ENCODE measurements around the gene ACKR2. TPM values are rescaled to one million over a fixed set of nuclear protein-coding genes. Genes with fewer than 3 reads are reported as not detected.

ACKR2 gene
- polyA plus RNA-seq, 1 donor from 2014 or later, result not detected

DNA sequence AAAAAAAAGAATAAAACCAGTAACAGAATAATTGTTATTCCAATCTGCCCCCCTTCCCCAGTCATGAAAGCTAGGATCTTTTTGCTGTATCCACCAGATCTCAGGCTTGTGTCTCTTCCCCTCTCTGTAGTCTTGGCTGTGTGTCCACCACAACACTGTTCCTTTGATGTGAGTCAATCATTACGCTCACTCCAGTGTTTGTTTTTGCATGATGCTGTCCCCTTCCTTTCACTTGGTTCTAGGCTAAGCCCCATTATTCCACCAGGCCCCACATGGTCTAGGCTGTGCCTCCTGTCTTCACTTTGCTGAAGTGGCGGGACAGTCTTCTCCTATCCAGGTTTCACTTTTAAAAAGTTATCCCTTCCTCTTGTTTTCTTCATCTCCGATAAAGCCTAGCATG is 13.6 kb downstream of the ACKR2 start:
- no peak for TF ChIP-seq EZH2 (IDR thresholded peaks at IDR 0.05; ENCODE audit: borderline replicate concordance, insufficient read depth, low read length, poor library complexity, severe bottlenecking)
- Histone ChIP-seq H3F3A (ENCODE audit: insufficient read depth, low read length, poor library complexity, severe bottlenecking) (no peaks in the 10 kb centered on the region), H3K9me2 (ENCODE audit: insufficient read depth, low read length) (no peaks in the 10 kb centered on the region), H3K27me3 (ENCODE audit: insufficient read depth, low read depth, low read length) (no peaks in the 10 kb centered on the region), H4K20me1 (ENCODE audit: insufficient read depth) (no peaks in the 10 kb centered on the region), H3K79me2 (replicated peaks; ENCODE audit: insufficient read depth, low read length) (no peaks in the 10 kb centered on the region), H3K4me3 (ENCODE audit: low read length) (no peak overlapping the region), H3K9me3 (ENCODE audit: low read length) (no peaks in the 10 kb centered on the region), H2AFZ (ENCODE audit: low read depth, low read length) (no peak overlapping the region), H3K4me2 (ENCODE audit: low read length) (no peak overlapping the region), H3K36me3 (ENCODE audit: insufficient read depth, low read length) (no peaks in the 10 kb centered on the region), H3K9ac (ENCODE audit: low read length) (no peak overlapping the region), H3K27ac (ENCODE audit: low read length) (no peak overlapping the region)

DNA sequence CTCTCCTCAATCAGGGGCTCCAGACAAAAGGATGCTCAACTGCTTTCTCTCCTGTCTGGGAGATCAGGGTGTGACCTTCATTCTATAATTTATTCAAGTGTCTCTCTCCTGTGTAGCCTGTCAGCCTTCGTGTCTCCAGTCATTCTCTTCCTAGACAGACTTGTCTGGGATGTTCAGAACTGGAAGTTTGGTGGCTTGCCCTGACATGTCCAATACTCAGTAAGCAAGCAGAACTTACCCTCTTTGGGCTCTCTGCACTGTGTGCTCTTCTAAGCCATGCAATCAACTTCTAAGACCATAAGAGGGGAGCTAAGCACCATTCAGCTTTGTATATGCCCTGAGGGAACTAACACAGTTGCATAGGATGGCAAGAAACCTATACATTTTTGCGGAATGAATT is 14.1 kb downstream of the ACKR2 start:
- no peak for TF ChIP-seq RAD21 (conservative IDR thresholded peaks at IDR 0.05)
- TF ChIP-seq EZH2 (IDR thresholded peaks at IDR 0.05; ENCODE audit: borderline replicate concordance, insufficient read depth, low read length, poor library complexity, severe bottlenecking), result no peak
- TF ChIP-seq POLR2AphosphoS5 (IDR thresholded peaks at IDR 0.05), result no peak
- TF ChIP-seq, protein P1, sequence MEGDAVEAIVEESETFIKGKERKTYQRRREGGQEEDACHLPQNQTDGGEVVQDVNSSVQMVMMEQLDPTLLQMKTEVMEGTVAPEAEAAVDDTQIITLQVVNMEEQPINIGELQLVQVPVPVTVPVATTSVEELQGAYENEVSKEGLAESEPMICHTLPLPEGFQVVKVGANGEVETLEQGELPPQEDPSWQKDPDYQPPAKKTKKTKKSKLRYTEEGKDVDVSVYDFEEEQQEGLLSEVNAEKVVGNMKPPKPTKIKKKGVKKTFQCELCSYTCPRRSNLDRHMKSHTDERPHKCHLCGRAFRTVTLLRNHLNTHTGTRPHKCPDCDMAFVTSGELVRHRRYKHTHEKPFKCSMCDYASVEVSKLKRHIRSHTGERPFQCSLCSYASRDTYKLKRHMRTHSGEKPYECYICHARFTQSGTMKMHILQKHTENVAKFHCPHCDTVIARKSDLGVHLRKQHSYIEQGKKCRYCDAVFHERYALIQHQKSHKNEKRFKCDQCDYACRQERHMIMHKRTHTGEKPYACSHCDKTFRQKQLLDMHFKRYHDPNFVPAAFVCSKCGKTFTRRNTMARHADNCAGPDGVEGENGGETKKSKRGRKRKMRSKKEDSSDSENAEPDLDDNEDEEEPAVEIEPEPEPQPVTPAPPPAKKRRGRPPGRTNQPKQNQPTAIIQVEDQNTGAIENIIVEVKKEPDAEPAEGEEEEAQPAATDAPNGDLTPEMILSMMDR (IDR thresholded peaks at IDR 0.05; ENCODE audit: poor library complexity, severe bottlenecking), result no peak
- no peak for TF ChIP-seq TAF1 (IDR thresholded peaks at IDR 0.05; ENCODE audit: low read depth)
- TF ChIP-seq EP300 (conservative IDR thresholded peaks at IDR 0.05; ENCODE audit: poor library complexity, severe bottlenecking), result no peak
- TF ChIP-seq SMC3 (conservative IDR thresholded peaks at IDR 0.05; ENCODE audit: poor library complexity), result no peak
- TF ChIP-seq, protein P2, sequence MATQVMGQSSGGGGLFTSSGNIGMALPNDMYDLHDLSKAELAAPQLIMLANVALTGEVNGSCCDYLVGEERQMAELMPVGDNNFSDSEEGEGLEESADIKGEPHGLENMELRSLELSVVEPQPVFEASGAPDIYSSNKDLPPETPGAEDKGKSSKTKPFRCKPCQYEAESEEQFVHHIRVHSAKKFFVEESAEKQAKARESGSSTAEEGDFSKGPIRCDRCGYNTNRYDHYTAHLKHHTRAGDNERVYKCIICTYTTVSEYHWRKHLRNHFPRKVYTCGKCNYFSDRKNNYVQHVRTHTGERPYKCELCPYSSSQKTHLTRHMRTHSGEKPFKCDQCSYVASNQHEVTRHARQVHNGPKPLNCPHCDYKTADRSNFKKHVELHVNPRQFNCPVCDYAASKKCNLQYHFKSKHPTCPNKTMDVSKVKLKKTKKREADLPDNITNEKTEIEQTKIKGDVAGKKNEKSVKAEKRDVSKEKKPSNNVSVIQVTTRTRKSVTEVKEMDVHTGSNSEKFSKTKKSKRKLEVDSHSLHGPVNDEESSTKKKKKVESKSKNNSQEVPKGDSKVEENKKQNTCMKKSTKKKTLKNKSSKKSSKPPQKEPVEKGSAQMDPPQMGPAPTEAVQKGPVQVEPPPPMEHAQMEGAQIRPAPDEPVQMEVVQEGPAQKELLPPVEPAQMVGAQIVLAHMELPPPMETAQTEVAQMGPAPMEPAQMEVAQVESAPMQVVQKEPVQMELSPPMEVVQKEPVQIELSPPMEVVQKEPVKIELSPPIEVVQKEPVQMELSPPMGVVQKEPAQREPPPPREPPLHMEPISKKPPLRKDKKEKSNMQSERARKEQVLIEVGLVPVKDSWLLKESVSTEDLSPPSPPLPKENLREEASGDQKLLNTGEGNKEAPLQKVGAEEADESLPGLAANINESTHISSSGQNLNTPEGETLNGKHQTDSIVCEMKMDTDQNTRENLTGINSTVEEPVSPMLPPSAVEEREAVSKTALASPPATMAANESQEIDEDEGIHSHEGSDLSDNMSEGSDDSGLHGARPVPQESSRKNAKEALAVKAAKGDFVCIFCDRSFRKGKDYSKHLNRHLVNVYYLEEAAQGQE (IDR thresholded peaks at IDR 0.05; ENCODE audit: borderline replicate concordance), result no peak
- no peak for TF ChIP-seq MXI1 (conservative IDR thresholded peaks at IDR 0.05; ENCODE audit: poor library complexity, severe bottlenecking)
- Histone ChIP-seq H3K9me3 (ENCODE audit: low read length) (no peaks in the 10 kb centered on the region), H3F3A (ENCODE audit: insufficient read depth, low read length, poor library complexity, severe bottlenecking) (no peaks in the 10 kb centered on the region), H3K27me3 (ENCODE audit: insufficient read depth, low read depth, low read length) (no peaks in the 10 kb centered on the region), H3K9ac (ENCODE audit: low read length) (no peak overlapping the region), H3K4me3 (ENCODE audit: low read length) (no peak overlapping the region), H3K9me2 (ENCODE audit: insufficient read depth, low read length) (no peaks in the 10 kb centered on the region), H3K4me2 (ENCODE audit: low read length) (no peak overlapping the region), H3K79me2 (replicated peaks; ENCODE audit: insufficient read depth, low read length) (no peaks in the 10 kb centered on the region), H4K20me1 (ENCODE audit: insufficient read depth) (no peaks in the 10 kb centered on the region), H3K36me3 (ENCODE audit: insufficient read depth, low read length) (no peaks in the 10 kb centered on the region), H2AFZ (ENCODE audit: low read depth, low read length) (no peak overlapping the region), H3K27ac (ENCODE audit: low read length) (no peak overlapping the region)

DNA sequence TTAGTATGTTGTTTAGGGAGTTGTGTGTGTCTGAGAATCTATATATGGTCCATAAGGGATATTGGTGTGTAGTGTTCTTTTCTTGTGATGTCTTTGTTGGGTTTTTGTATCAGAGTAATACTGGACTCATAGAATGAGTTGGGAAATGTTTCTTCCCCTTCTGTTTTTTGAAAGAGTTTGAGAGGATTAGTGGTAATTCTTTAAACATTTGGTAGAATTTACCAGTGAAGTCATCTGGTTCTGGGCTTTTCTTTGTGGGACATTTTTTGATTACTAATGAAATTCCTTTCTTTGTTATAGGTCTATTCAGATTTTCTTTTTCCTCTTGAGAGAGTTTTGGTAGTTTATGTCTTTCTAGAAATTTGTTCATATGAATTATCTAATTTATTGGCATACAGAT is 16.9 kb downstream of the ACKR2 start:
- Histone ChIP-seq H3K9me2 (ENCODE audit: insufficient read depth, low read length) (no peaks in the 10 kb centered on the region), H3F3A (ENCODE audit: insufficient read depth, low read length, poor library complexity, severe bottlenecking) (no peaks in the 10 kb centered on the region), H3K27me3 (ENCODE audit: insufficient read depth, low read depth, low read length) (no peaks in the 10 kb centered on the region), H2AFZ (ENCODE audit: low read depth, low read length) (no peak overlapping the region), H3K36me3 (ENCODE audit: insufficient read depth, low read length) (no peaks in the 10 kb centered on the region), H3K9me3 (ENCODE audit: low read length) (no peaks in the 10 kb centered on the region), H3K4me3 (ENCODE audit: low read length) (no peak overlapping the region), H3K9ac (ENCODE audit: low read length) (no peak overlapping the region), H3K4me2 (ENCODE audit: low read length) (no peak overlapping the region), H4K20me1 (ENCODE audit: insufficient read depth) (no peaks in the 10 kb centered on the region), H3K79me2 (replicated peaks; ENCODE audit: insufficient read depth, low read length) (no peaks in the 10 kb centered on the region), H3K27ac (ENCODE audit: low read length) (no peak overlapping the region)
- TF ChIP-seq EZH2 (IDR thresholded peaks at IDR 0.05; ENCODE audit: borderline replicate concordance, insufficient read depth, low read length, poor library complexity, severe bottlenecking) (no peak), TAF1 (IDR thresholded peaks at IDR 0.05; ENCODE audit: low read depth) (no peak), SMC3 (conservative IDR thresholded peaks at IDR 0.05; ENCODE audit: poor library complexity) (no peak), RAD21 (conservative IDR thresholded peaks at IDR 0.05) (no peak), EP300 (conservative IDR thresholded peaks at IDR 0.05; ENCODE audit: poor library complexity, severe bottlenecking) (no peak), POLR2AphosphoS5 (IDR thresholded peaks at IDR 0.05) (no peak), MXI1 (conservative IDR thresholded peaks at IDR 0.05; ENCODE audit: poor library complexity, severe bottlenecking) (no peak)
- TF ChIP-seq, protein P1 (IDR thresholded peaks at IDR 0.05; ENCODE audit: poor library complexity, severe bottlenecking), result no peak
- TF ChIP-seq, protein P2 (IDR thresholded peaks at IDR 0.05; ENCODE audit: borderline replicate concordance), result no peak

Measured in neural cell (in vitro differentiated cells).